ENCODE results near the gene TUBE1.

GRCh38 chr6:112113918-112114317 lies 26.6 kb upstream of the TUBE1 start:
- TF ChIP-seq POLR2A (IDR thresholded peaks at IDR 0.05) (no peak), CTCF (IDR thresholded peaks at IDR 0.05) (no peak)

All from body of pancreas (tissue), 4 donors.